Sigmoid colon (tissue), 7 donors: Measurements from ENCODE around the gene LENG9. TPM values are rescaled to one million over a fixed set of nuclear protein-coding genes. Genes with fewer than 3 reads are reported as not detected.

Experiments
- DNase-seq: peaks from one replicate; pipeline ENCODE4 v3.0.0-alpha.2; 2019
- H3K27ac ChIP-seq, 4 donors: fragments of 200-600 bp; sonication (generic); one replicate each; pipeline ENCODE4 v1.5.1; 2016 to 2019; ENCODE audit warnings: mild to moderate bottlenecking in 1 of 4
- H3K27me3 ChIP-seq, 3 donors: fragments of 200-600 bp; sonication (generic); one replicate each; pipeline ENCODE4 v1.5.1; 2019; ENCODE audit warnings: mild to moderate bottlenecking in 1 of 3
- H3K36me3 ChIP-seq, 4 donors: fragments of 200-600 bp; sonication (generic); one replicate each; pipeline ENCODE4 v1.5.1; 2016 to 2019
- H3K4me1 ChIP-seq, 4 donors: fragments of 200-600 bp; sonication (generic); one replicate each; pipeline ENCODE4 v1.5.1; 2017 to 2019
- H3K4me3 ChIP-seq, 4 donors: fragments of 200-600 bp; sonication (generic); one replicate each; pipeline ENCODE4 v1.5.1; 2017 to 2019; ENCODE audit warnings: mild to moderate bottlenecking in 2 of 4, moderate library complexity in 1 of 4
- H3K9me3 ChIP-seq, 4 donors: fragments of 200-600 bp in 3 of 4; sonication (generic) in 3 of 4; one replicate each; pipeline versions ENCODE4 v1.5.1 to v1.6.1; 2013 to 2019
- CTCF ChIP-seq, 4 experiments: fragments of 450-650 bp in 3 of 4; fragments of 200-600 bp in 1 of 4; IDR thresholded peaks; one replicate each; pipeline ENCODE4 v1.5.1; 2016 to 2019; ENCODE audit warnings: antibody characterized with exemption in 4 of 4, mild to moderate bottlenecking in 3 of 4, moderate library complexity in 2 of 4
- EP300 ChIP-seq, 4 donors: sonication (generic); formaldehyde crosslinking; IDR thresholded peaks; one replicate each; pipeline ENCODE4 v1.6.1; 2017; ENCODE audit warnings: antibody characterized with exemption in 4 of 4
- POLR2A ChIP-seq, 2 donors: fragments of 450-650 bp; IDR thresholded peaks; one replicate each; pipeline ENCODE4 v1.6.1; 2016; ENCODE audit warnings: antibody characterized with exemption in 2 of 2, mild to moderate bottlenecking in 2 of 2, moderate library complexity in 2 of 2
- POLR2AphosphoS5 ChIP-seq, 4 donors: sonication (generic); formaldehyde crosslinking; IDR thresholded peaks; one replicate each; pipeline ENCODE4 v1.6.1; 2017; ENCODE audit warnings: antibody characterized with exemption in 4 of 4
- WGBS, 2 donors: extraction: QIAGEN DNeasy Blood & Tissue Kit; methylation state at CpG; one replicate each; pipeline ENCODE4 v1.1.7; 2013; 5-methylcytosine and 5-hydroxymethylcytosine counted together
- intact Hi-C: fragments of 100-400 bp; cut with DNase I; formaldehyde crosslinking; loops from one replicate; pipeline ENCODE4 v1.15.1; 2023
- polyA plus RNA-seq, 3 donors: library from polyadenylated mRNA; stranded (reverse); fragments of 200-250 nt; gene quantifications; one replicate each; pipeline ENCODE4 v1.2.3, GENCODE V29; 2013
- total RNA-seq, 4 donors: library from RNA; depleted of rRNA; stranded (reverse); fragments of >200 nt; gene quantifications; one replicate each; pipeline ENCODE4 v1.1.0, GENCODE V29; 2016
- donor health status: healthy with polysubstance abuse.
- donor health status: Bipolar disorder and iron deficiency.
- donor health status: healthy.

The LENG9 gene
- total and polyA plus RNA-seq, 7 donors, result 2.5 to 14.8 (median 7.8) TPM

GRCh38 chr19:54478677-54479266 is 15.2 kb upstream of the LENG9 start:
- intact Hi-C loops, result no loop called here
- WGBS, 2 donors, result 20 to 22% methylated on average over 10 of the region's 10 CpGs
- Histone ChIP-seq H3K4me3 (no peak overlapping the region), H3K36me3 (no peaks in the 10 kb centered on the region), H3K4me1 (peaks cover 0 to 2% (median 0%) of the 10 kb centered on the region in 4 donors), H3K27ac (no peak overlapping the region), H3K27me3 (peaks cover 0 to 42% (median 2%) of the 10 kb centered on the region in 3 donors), H3K9me3 (no peaks in the 10 kb centered on the region)
- TF ChIP-seq CTCF (IDR thresholded peaks at IDR 0.05), result peak in 3 of 4 experiments; percentile 25 to 35 (median 27)
- no peak for TF ChIP-seq POLR2AphosphoS5 (IDR thresholded peaks at IDR 0.05)
- DNase-seq, result no peak

GRCh38 chr19:54477650-54478049 is 14.1 kb upstream of the LENG9 start:
- TF ChIP-seq CTCF (IDR thresholded peaks at IDR 0.05), result no peak
- TF ChIP-seq EP300 (IDR thresholded peaks at IDR 0.05), result no peak
- TF ChIP-seq POLR2A (IDR thresholded peaks at IDR 0.05), result no peak
- no peak for TF ChIP-seq POLR2AphosphoS5 (IDR thresholded peaks at IDR 0.05)
- peaks cover 0 to 5% (median 0%) of the 10 kb centered on the region in 4 donors for H3K4me1 ChIP-seq
- H3K27me3 ChIP-seq, result peaks cover 0 to 52% (median 4%) of the 10 kb centered on the region in 3 donors
- DNase-seq, result no peak
- H3K9me3 ChIP-seq, result no peaks in the 10 kb centered on the region
- no peak overlapping the region for H3K27ac ChIP-seq
- intact Hi-C loops, result no loop called here
- H3K36me3 ChIP-seq, result no peaks in the 10 kb centered on the region
- WGBS, 2 donors, result 56 to 74% methylated on average over 3 of the region's 3 CpGs
- H3K4me3 ChIP-seq, result no peak overlapping the region

GRCh38 chr19:54475706-54476105 is 12.1 kb upstream of the LENG9 start:
- H3K27me3 ChIP-seq, result peaks cover 10 to 56% (median 12%) of the 10 kb centered on the region in 3 donors
- no peak overlapping the region for H3K27ac ChIP-seq
- WGBS, 2 donors, result 83 to 88% methylated on average over 11 of the region's 11 CpGs
- TF ChIP-seq POLR2A (IDR thresholded peaks at IDR 0.05) (no peak), POLR2AphosphoS5 (IDR thresholded peaks at IDR 0.05) (no peak)
- H3K4me3 ChIP-seq, result no peak overlapping the region
- DNase-seq, result no peak
- intact Hi-C loops, result no loop called here
- peaks cover 0 to 9% (median 7%) of the 10 kb centered on the region in 4 donors for H3K4me1 ChIP-seq
- no peaks in the 10 kb centered on the region for H3K36me3 ChIP-seq
- no peaks in the 10 kb centered on the region for H3K9me3 ChIP-seq

- WGBS, 2 donors, result 43 to 64% methylated on average over 6 of the region's 6 CpGs
- H3K27me3 ChIP-seq, result peaks cover 11 to 56% (median 12%) of the 10 kb centered on the region in 3 donors
- H3K4me3 ChIP-seq, result peak overlapping the region in 1 of 4 donors; percentile 44
- TF ChIP-seq POLR2A (IDR thresholded peaks at IDR 0.05) (no peak), CTCF (IDR thresholded peaks at IDR 0.05) (no peak)
- H3K4me1 ChIP-seq, result peaks cover 0 to 13% (median 9%) of the 10 kb centered on the region in 4 donors
- H3K27ac ChIP-seq, result peak overlapping the region; percentile 68 to 77 (median 72)
- H3K9me3 ChIP-seq, result no peaks in the 10 kb centered on the region
- intact Hi-C loops, result no loop called here
- H3K36me3 ChIP-seq, result no peaks in the 10 kb centered on the region
- no peak for DNase-seq
Observed at GRCh38 chr19:54473892-54474372, 10.4 kb upstream of the LENG9 start.

- peaks cover 11 to 51% (median 12%) of the 10 kb centered on the region in 3 donors for H3K27me3 ChIP-seq
Observed at GRCh38 chr19:54473071-54473891, 9.7 kb upstream of the LENG9 start, which contains the start of gene CDC42EP5. TSS of gene CDC42EP5 (minus strand) at chr19:54473296. CDS start at chr19:54465547, 7,749 bp downstream.

More at GRCh38 chr19:54473071-54473891, 9.7 kb upstream of the LENG9 start, which contains the start of gene CDC42EP5:
- Histone ChIP-seq H3K9me3 (no peaks in the 10 kb centered on the region), H3K4me3 (peak within 1 kb of the TSS; percentile 19 to 45 (median 44)), H3K4me1 (peaks cover 0 to 13% (median 9%) of the 10 kb centered on the region in 4 donors), H3K36me3 (no peaks in the 10 kb centered on the region), H3K27ac (peak within 1 kb of the TSS; percentile 68 to 77 (median 72))
- WGBS, 2 donors, result 4 to 11% methylated on average over 14 of the region's 14 CpGs
- TF ChIP-seq POLR2AphosphoS5 (IDR thresholded peaks at IDR 0.05) (peak; percentile 64 to 86 (median 76)), POLR2A (IDR thresholded peaks at IDR 0.05) (peak; percentile 49 to 80), CTCF (IDR thresholded peaks at IDR 0.05) (no peak)
- DNase-seq, result peak; percentile 91
- intact Hi-C loops, result no loop called here
